Astrocyte of the cerebellum (primary cell): Measurements from ENCODE around the gene PIAS1.

Source experiments
- DNase-seq: peaks from one replicate; pipeline ENCODE4 v3.0.0-alpha.2; 2011; ENCODE audit warnings: low read depth
- H3K4me3 ChIP-seq: 2 replicates; pipeline ENCODE4 v1.5.1; 2011; ENCODE audit warnings: mild to moderate bottlenecking, low read depth, low read length, moderate library complexity
- in situ Hi-C: cut with HindIII; loops from 2 replicates; pipeline ENCODE4 v1.10.0; 2017; ENCODE audit warnings: low sequenced_read_pairs
- TF ChIP-seq, protein P1 (sequence below): IDR thresholded peaks from 2 replicates; pipeline ENCODE4 v1.5.1; 2012; ENCODE audit warnings: low read length, low read depth, moderate library complexity, mild to moderate bottlenecking; ENCODE audit errors: missing control alignments

The PIAS1 gene

DNA sequence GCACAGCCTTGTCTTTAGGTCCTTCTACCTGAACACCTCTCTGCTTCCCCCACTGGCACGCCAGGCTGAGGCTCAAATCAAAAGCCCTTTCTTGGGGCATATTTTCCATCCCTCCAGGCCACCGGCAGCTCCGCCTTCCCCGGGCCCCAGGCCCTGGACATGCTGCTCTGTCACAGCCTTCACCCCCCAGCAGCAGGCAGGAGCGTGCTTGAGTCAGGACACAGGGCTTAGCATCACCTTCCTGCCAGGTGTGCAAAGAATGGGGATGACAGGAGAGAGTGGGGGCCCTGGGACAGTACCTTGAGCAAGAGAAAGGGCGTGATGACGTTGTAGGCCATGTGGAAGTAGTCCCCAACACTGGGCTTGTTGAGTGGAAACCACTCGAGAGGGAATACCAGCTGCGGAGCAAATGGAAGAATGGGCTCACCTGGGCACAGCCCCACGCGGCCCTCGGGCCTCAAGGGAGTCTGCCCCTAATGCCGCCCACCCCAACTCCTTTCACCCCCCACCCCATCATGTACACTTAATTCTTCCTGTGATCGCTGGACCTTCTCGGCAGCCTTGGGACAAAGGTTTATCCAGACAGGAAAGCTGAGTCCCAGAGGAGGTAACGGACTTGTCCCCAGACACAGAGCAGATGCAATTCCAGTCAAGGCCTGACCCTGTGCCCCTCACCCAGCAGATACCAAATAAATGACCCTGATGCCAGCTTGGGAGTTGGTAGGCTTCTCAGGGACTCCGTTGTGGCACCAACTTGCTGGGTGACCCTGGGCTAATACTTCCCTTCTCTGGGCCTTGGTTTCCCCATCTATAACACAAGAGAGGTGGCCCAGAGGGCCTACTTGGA, 160.1 kb downstream of the PIAS1 start:
- TF ChIP-seq, protein P1, sequence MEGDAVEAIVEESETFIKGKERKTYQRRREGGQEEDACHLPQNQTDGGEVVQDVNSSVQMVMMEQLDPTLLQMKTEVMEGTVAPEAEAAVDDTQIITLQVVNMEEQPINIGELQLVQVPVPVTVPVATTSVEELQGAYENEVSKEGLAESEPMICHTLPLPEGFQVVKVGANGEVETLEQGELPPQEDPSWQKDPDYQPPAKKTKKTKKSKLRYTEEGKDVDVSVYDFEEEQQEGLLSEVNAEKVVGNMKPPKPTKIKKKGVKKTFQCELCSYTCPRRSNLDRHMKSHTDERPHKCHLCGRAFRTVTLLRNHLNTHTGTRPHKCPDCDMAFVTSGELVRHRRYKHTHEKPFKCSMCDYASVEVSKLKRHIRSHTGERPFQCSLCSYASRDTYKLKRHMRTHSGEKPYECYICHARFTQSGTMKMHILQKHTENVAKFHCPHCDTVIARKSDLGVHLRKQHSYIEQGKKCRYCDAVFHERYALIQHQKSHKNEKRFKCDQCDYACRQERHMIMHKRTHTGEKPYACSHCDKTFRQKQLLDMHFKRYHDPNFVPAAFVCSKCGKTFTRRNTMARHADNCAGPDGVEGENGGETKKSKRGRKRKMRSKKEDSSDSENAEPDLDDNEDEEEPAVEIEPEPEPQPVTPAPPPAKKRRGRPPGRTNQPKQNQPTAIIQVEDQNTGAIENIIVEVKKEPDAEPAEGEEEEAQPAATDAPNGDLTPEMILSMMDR, result no peak
- in situ Hi-C loops, result no loop called here
- H3K4me3 ChIP-seq, result no peak overlapping the region
- no peak for DNase-seq

DNA sequence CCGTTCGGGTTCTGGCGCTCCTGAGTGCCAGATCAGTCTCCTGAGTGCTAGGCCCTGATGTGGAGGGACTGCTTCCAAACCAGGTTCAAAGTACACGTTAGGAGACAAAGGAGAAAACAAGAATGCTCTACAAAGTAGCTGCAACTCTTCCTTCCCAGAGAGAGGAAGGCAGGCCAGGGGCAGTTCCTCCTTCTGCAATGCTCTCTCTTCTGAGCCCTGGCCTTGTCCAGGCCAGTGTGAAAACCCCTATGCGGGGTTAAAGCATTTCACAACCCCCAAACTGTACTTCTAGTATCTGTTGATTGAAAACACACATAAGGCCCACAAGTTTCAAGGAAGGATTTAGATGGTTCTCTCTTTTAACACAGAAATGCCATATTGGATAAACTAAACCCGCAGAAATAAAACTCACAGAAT, 160.7 kb downstream of the PIAS1 start:
- in situ Hi-C loops, result no loop called here
- DNase-seq, result no peak
- TF ChIP-seq, protein P1, result no peak
- no peak overlapping the region for H3K4me3 ChIP-seq

GRCh38 chr15:68217341-68217740, 163.2 kb downstream of the PIAS1 start:
- in situ Hi-C loops, result no loop called here
- TF ChIP-seq, protein P1, result no peak
- no peak for DNase-seq
- no peak overlapping the region for H3K4me3 ChIP-seq

GRCh38 chr15:68218331-68218730, 164.2 kb downstream of the PIAS1 start:
- DNase-seq, result no peak
- H3K4me3 ChIP-seq, result no peak overlapping the region
- TF ChIP-seq, protein P1, result no peak
- in situ Hi-C loops, result no loop called here

DNA sequence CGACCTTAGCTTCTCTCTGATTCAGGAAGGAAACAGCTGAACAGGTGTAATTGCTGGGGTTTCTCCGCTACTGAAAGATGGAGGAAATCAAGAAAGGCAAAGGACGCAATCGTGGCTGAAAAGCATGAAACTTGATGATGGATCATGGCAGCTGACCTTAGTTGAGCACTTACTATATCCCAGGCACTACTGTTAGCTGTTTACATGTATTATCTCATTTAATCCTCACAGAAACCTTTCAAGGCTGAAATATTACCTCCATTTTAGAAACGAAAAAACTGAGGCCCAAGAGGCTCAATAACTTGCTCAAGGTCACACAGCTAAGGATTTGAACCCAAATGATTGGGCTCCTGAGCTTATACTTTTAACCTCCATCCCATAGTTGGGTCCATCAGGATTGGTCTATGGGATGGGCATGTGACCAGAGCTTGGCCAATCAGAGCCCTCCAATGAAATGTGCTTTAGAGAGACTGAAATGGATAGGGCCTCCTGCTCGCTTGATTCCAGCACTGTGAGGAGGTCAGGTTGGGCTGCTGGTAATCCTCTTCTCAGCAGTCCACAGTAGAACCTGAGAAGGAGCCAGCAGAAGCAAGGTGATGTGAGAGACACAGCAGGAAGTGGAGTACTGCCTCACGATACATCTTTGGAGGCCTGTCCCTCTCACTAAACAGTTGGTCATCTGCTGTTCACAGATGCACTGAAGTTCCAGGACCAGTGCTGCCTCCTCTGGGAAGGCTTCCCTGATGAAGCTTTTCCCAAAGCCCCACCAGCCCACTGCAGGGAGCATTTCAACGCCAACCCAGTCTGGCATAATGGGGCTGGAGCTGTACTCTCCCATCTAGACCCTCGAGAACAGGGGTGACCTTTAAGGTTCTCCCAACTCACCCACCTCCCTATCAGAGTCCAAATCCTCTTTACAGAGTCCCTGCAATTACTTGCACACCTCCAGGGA, 165.0 kb downstream of the PIAS1 start:
- TF ChIP-seq, protein P1, result no peak
- no peak overlapping the region for H3K4me3 ChIP-seq
- DNase-seq, result no peak
- in situ Hi-C loops, result no loop called here

- DNase-seq, result no peak
- no peak overlapping the region for H3K4me3 ChIP-seq
- in situ Hi-C loops, result no loop called here
- TF ChIP-seq, protein P1, result no peak
Observed at GRCh38 chr15:68220489-68220888, 166.4 kb downstream of the PIAS1 start.
